Parathyroid adenoma (tissue), 2 donors: ENCODE data around the gene STXBP6.

Experiments
- H2AFZ ChIP-seq: fragments of 300-600 bp; sonication (generic); one replicate; pipeline ENCODE4 v1.7.0; 2017; ENCODE audit warnings: antibody characterized with exemption, mild to moderate bottlenecking
- H3K27ac ChIP-seq: fragments of 300-600 bp; sonication (generic); one replicate; pipeline ENCODE4 v1.7.0; 2017
- H3K27me3 ChIP-seq: fragments of 300-600 bp; sonication (generic); one replicate; pipeline ENCODE4 v1.7.0; 2017; ENCODE audit warnings: low read length; ENCODE audit not compliant: control insufficient read depth, insufficient read depth
- H3K36me3 ChIP-seq: fragments of 300-600 bp; sonication (generic); one replicate; pipeline ENCODE4 v1.7.0; 2017; ENCODE audit warnings: low read length; ENCODE audit not compliant: control insufficient read depth, insufficient read depth
- H3K4me1 ChIP-seq: fragments of 300-600 bp; sonication (generic); one replicate; pipeline ENCODE4 v1.7.0; 2017; ENCODE audit warnings: control low read depth
- H3K4me2 ChIP-seq: fragments of 300-600 bp; sonication (generic); one replicate; pipeline ENCODE4 v1.7.0; 2017; ENCODE audit warnings: low read length
- H3K4me3 ChIP-seq: fragments of 300-600 bp; sonication (generic); one replicate; pipeline ENCODE4 v1.7.0; 2017; ENCODE audit warnings: low read depth, low read length
- H3K79me2 ChIP-seq: fragments of 300-600 bp; sonication (generic); one replicate; pipeline ENCODE4 v1.7.0; 2017; ENCODE audit warnings: control low read depth
- H3K9ac ChIP-seq: fragments of 300-600 bp; sonication (generic); one replicate; pipeline ENCODE4 v1.7.0; 2017; ENCODE audit warnings: mild to moderate bottlenecking
- H3K9me3 ChIP-seq: fragments of 300-600 bp; sonication (generic); one replicate; pipeline ENCODE4 v1.7.0; 2017; ENCODE audit warnings: low read length; ENCODE audit not compliant: control insufficient read depth
- TF ChIP-seq, protein P1 (sequence below): fragments of 300-600 bp; sonication (generic); IDR thresholded peaks from one replicate; pipeline ENCODE4 v1.7.0; 2017; ENCODE audit warnings: antibody characterized with exemption, mild to moderate bottlenecking
- donor health status: primary hyperparathyroidism.

Gene STXBP6

DNA sequence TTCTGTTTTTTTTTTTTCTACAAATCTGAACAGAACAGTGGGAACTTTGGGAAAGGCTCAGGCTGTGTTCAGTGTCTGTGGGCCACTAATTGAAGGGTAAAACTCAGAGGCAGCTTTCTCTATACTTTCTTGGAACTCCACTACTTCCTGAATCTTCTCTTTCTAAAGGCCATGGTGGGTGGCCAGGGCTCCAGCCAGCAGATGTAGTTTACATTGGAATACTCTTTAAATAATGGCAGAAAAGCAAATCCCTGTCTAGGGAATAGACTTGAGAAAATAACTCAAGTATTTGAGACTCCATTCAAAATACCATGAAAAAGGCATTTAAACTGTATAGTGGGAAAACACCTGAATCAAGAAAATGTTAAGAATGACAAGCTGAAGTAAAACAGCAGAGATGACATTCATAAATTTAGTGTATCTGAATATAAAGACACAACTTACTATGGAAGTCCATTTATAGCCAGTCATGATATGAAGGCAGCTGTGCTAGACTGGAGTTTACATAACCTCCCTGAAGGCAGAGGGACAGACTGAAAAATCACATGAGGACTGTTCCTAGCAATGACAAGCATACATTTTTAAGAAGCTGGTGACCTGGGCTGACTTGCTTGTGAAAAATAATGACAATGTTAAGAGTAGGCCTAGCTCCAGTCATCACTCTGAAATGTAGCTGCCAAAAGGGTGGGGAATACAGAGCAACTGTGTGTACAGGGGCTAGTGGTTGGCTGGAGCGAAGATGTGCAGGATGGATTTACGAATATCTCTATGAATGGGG, 168.6 kb downstream of the STXBP6 start:
- Histone ChIP-seq H3K4me3 (no peak overlapping the region), H3K27me3 (no peaks in the 10 kb centered on the region), H3K4me1 (no peaks in the 10 kb centered on the region), H2AFZ (no peak overlapping the region), H3K4me2 (no peak overlapping the region), H3K9me3 (no peaks in the 10 kb centered on the region), H3K36me3 (no peaks in the 10 kb centered on the region), H3K27ac (no peak overlapping the region), H3K9ac (no peak overlapping the region), H3K79me2 (no peaks in the 10 kb centered on the region)
- TF ChIP-seq, protein P1, sequence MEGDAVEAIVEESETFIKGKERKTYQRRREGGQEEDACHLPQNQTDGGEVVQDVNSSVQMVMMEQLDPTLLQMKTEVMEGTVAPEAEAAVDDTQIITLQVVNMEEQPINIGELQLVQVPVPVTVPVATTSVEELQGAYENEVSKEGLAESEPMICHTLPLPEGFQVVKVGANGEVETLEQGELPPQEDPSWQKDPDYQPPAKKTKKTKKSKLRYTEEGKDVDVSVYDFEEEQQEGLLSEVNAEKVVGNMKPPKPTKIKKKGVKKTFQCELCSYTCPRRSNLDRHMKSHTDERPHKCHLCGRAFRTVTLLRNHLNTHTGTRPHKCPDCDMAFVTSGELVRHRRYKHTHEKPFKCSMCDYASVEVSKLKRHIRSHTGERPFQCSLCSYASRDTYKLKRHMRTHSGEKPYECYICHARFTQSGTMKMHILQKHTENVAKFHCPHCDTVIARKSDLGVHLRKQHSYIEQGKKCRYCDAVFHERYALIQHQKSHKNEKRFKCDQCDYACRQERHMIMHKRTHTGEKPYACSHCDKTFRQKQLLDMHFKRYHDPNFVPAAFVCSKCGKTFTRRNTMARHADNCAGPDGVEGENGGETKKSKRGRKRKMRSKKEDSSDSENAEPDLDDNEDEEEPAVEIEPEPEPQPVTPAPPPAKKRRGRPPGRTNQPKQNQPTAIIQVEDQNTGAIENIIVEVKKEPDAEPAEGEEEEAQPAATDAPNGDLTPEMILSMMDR = no peak

DNA sequence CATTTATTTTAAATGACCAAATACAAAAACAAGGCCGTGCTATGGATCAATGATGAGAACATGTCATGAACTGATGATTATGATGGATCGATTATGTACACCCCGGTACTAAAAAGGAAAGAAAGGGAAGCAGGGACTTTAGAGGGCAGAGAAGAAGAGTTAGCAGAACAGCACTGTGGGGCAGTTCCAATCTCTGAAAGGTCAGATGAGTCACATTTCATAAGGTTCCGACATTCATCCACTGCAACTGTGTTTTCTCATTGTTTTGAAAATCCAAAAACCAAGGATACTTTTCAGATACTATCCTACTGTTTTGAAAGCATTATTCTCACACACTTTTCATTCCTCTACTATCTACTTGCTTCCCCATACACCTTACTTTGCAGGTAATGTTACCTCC, 169.3 kb downstream of the STXBP6 start:
- no peaks in the 10 kb centered on the region for H3K27me3 ChIP-seq
- no peaks in the 10 kb centered on the region for H3K79me2 ChIP-seq
- no peak overlapping the region for H2AFZ ChIP-seq
- H3K4me2 ChIP-seq = no peak overlapping the region
- H3K4me3 ChIP-seq = no peak overlapping the region
- H3K4me1 ChIP-seq = no peaks in the 10 kb centered on the region
- TF ChIP-seq, protein P1 = no peak
- H3K9ac ChIP-seq = no peak overlapping the region
- H3K27ac ChIP-seq = no peak overlapping the region
- no peaks in the 10 kb centered on the region for H3K36me3 ChIP-seq
- no peaks in the 10 kb centered on the region for H3K9me3 ChIP-seq

DNA sequence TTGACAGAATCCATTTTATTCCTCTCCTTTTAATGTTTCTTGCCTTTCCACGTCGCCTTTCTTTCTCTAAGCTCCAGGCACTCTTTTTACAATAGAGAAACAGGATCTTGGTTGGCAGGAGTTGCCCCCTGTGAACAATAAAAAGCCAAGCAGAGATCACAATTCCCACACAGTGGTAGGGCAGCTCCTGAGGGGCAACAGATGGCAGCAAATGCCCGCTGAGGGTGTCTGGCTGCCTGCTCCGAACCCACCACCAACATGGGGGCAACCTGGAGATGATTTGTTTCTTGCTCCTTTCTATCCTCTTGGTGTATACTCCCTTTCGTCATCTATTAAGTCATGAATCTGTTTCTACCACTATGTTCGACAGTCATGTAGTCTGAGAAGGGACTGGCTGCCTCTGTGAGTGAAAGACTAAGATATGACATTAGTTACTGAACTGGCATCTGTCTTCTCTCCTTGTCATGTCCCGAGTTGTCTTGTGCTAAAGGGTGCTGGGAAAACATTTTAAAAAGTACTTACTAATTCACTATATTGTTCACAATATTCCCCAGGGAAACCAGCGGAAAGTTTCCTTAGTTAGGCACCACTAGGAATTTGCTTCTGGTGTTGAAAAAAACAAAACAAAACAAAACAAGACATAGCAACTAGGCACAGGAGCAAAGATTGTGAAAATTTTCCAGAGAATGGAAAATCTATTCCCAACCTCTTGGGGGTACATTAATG, 170.1 kb downstream of the STXBP6 start:
- Histone ChIP-seq H3K9ac (no peak overlapping the region), H3K27ac (no peak overlapping the region), H3K79me2 (no peaks in the 10 kb centered on the region), H3K36me3 (no peaks in the 10 kb centered on the region), H2AFZ (no peak overlapping the region), H3K4me1 (no peaks in the 10 kb centered on the region), H3K9me3 (no peaks in the 10 kb centered on the region), H3K4me3 (no peak overlapping the region), H3K27me3 (no peaks in the 10 kb centered on the region), H3K4me2 (no peak overlapping the region)
- TF ChIP-seq, protein P1 = no peak

DNA sequence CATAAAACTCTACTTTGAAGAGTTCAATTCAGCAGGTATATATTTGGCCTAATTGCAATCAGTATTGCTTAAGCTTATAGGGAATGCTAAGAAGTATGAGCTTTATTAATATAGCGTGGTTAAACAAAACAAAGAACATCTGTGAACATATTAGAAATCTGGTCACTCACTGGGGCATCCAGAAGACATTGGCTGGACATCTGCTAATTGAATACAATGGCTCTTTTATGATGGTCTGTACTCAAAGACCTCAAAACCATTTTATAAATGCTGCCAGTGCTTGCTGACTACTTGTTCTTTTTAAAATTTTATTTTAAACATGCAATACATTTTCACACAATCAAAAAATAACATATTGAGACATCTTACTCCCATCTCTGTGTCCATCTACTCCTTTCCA, 173.0 kb downstream of the STXBP6 start:
- Histone ChIP-seq H3K4me1 (no peaks in the 10 kb centered on the region), H2AFZ (no peak overlapping the region), H3K9ac (no peak overlapping the region), H3K27ac (no peak overlapping the region), H3K9me3 (no peaks in the 10 kb centered on the region), H3K79me2 (no peaks in the 10 kb centered on the region), H3K27me3 (no peaks in the 10 kb centered on the region), H3K36me3 (no peaks in the 10 kb centered on the region), H3K4me3 (no peak overlapping the region), H3K4me2 (no peak overlapping the region)
- TF ChIP-seq, protein P1 = no peak
